ENCODE results near the gene CLK3. TPM values are rescaled to one million over a fixed set of nuclear protein-coding genes. Genes with fewer than 3 reads are reported as not detected.

The CLK3 gene
- total and polyA plus RNA-seq, 2 of the 8 experiments (the other 6 are each of a cell fraction or from before 2014, with no cell fraction given), result 43.5 to 67.3 TPM

- TF ChIP-seq POU5F1 (IDR thresholded peaks at IDR 0.05; ENCODE audit: low read depth, low read length), result no peak
- TF ChIP-seq CBX5 (IDR thresholded peaks at IDR 0.05; ENCODE audit: low read depth, low read length), result no peak
- TF ChIP-seq CTCF (IDR thresholded peaks at IDR 0.05; ENCODE audit: control extremely low read depth in 1 of 3, insufficient read depth in 1 of 3, low read depth in 1 of 3, low read length in 3 of 3), result no peak
- TF ChIP-seq GABPA (IDR thresholded peaks at IDR 0.05; ENCODE audit: borderline replicate concordance, insufficient read depth, low read length), result no peak
- TF ChIP-seq SP1 (IDR thresholded peaks at IDR 0.05; ENCODE audit: low read depth, low read length), result no peak
- TF ChIP-seq CREB1 (IDR thresholded peaks at IDR 0.05), result no peak
These were observed 9.9 kb upstream of the CLK3 start (continued) for GRCh38 chr15:74605795-74606150.

Measured in H1 (cell line).